Mesenchymal stem cell (in vitro differentiated cells and primary cell): ENCODE data around the gene MACROD2.

Experiments used
- DNase-seq: peaks from one replicate; pipeline ENCODE4 v3.0.0-alpha.2; 2013
- H2AFZ ChIP-seq: one replicate; pipeline ENCODE4 v1.6.1; 2013; ENCODE audit warnings: low read depth, mild to moderate bottlenecking, control low read depth, inconsistent platforms, low read length, moderate library complexity
- H2AK5ac ChIP-seq: 2 replicates; pipeline ENCODE4 v1.6.1; 2013; ENCODE audit warnings: low read length, moderate library complexity, mild to moderate bottlenecking, inconsistent platforms; ENCODE audit not compliant: severe bottlenecking
- H2BK120ac ChIP-seq: one replicate; pipeline ENCODE4 v1.6.1; 2013; ENCODE audit warnings: low read depth, mild to moderate bottlenecking, inconsistent platforms, low read length, moderate library complexity
- H2BK12ac ChIP-seq, 2 experiments: one replicate each; pipeline ENCODE4 v1.6.1; 2013; ENCODE audit warnings: inconsistent platforms in 2 of 2, low read length in 2 of 2, mild to moderate bottlenecking in 2 of 2, moderate library complexity in 2 of 2, control low read depth in 1 of 2
- H2BK15ac ChIP-seq: one replicate; pipeline ENCODE4 v1.6.1; 2013; ENCODE audit warnings: mild to moderate bottlenecking, low read depth, inconsistent platforms; ENCODE audit not compliant: poor library complexity, severe bottlenecking
- H2BK5ac ChIP-seq: 2 replicates; pipeline ENCODE4 v1.6.1; 2013; ENCODE audit warnings: low read depth, mild to moderate bottlenecking, low read length, control low read depth, inconsistent platforms; ENCODE audit not compliant: poor library complexity, severe bottlenecking
- H3K14ac ChIP-seq, 2 experiments: one replicate each; pipeline ENCODE4 v1.6.1; 2013; ENCODE audit warnings: inconsistent platforms in 2 of 2, low read length in 2 of 2, control low read depth in 1 of 2, mild to moderate bottlenecking in 1 of 2, moderate library complexity in 1 of 2
- H3K18ac ChIP-seq, 2 experiments: one replicate each; pipeline ENCODE4 v1.6.1; 2013; ENCODE audit warnings: inconsistent platforms in 2 of 2, low read length in 2 of 2, control low read depth in 1 of 2, low read depth in 1 of 2, mild to moderate bottlenecking in 1 of 2
- H3K23ac ChIP-seq, 2 experiments: one replicate each; pipeline ENCODE4 v1.6.1; 2013; ENCODE audit warnings: inconsistent platforms in 2 of 2, low read length in 2 of 2, mild to moderate bottlenecking in 2 of 2, moderate library complexity in 2 of 2, control low read depth in 1 of 2
- H3K27ac ChIP-seq: 2 replicates; pipeline ENCODE4 v1.5.1; 2013; ENCODE audit warnings: mild to moderate bottlenecking, moderate library complexity, low read length, control low read depth, inconsistent platforms; ENCODE audit not compliant: poor library complexity, severe bottlenecking
- H3K27me3 ChIP-seq, 2 experiments: 2 replicates each; pipeline versions ENCODE4 v1.6.1 to v1.7.0; 2013; ENCODE audit warnings: low read length in 2 of 2, mild to moderate bottlenecking in 2 of 2, moderate library complexity in 2 of 2, control low read depth in 1 of 2, inconsistent platforms in 1 of 2; ENCODE audit not compliant: control insufficient read depth in 1 of 2, insufficient read depth in 1 of 2
- H3K36me3 ChIP-seq, 2 experiments: 2 replicates each; pipeline versions ENCODE4 v1.6.1 to v1.7.0; 2013; ENCODE audit warnings: low read length in 2 of 2, control low read depth in 1 of 2, inconsistent platforms in 1 of 2, low read depth in 1 of 2, mild to moderate bottlenecking in 1 of 2; ENCODE audit not compliant: insufficient read depth in 2 of 2, control insufficient read depth in 1 of 2
- H3K4ac ChIP-seq, 2 experiments: one replicate each; pipeline ENCODE4 v1.6.1; 2013; ENCODE audit warnings: inconsistent platforms in 2 of 2, low read length in 2 of 2, mild to moderate bottlenecking in 2 of 2, moderate library complexity in 2 of 2, control low read depth in 1 of 2, low read depth in 1 of 2
- H3K4me1 ChIP-seq: 2 replicates; pipeline ENCODE4 v1.6.1; 2013; ENCODE audit warnings: low read depth, low read length, control low read depth; ENCODE audit not compliant: control insufficient read depth, insufficient read depth
- H3K4me2 ChIP-seq: 2 replicates; pipeline ENCODE4 v1.6.1; 2013; ENCODE audit warnings: low read length, mild to moderate bottlenecking, inconsistent platforms; ENCODE audit not compliant: poor library complexity, severe bottlenecking
- H3K4me3 ChIP-seq, 2 experiments: 2 replicates each; pipeline versions ENCODE4 v1.5.1 to v1.7.0; 2013; ENCODE audit warnings: low read length in 2 of 2, mild to moderate bottlenecking in 2 of 2, control low read depth in 1 of 2, low read depth in 1 of 2; ENCODE audit not compliant: insufficient read depth in 1 of 2
- H3K79me1 ChIP-seq: replicated peaks from 2 replicates; pipeline ENCODE4 v1.6.1; 2013; ENCODE audit warnings: mild to moderate bottlenecking, control low read depth, low read length, inconsistent platforms; ENCODE audit not compliant: poor library complexity, severe bottlenecking
- H3K9ac ChIP-seq: 2 replicates; pipeline ENCODE4 v1.7.0; 2013; ENCODE audit warnings: mild to moderate bottlenecking, low read length, moderate library complexity
- H3K9me3 ChIP-seq: 2 replicates; pipeline ENCODE4 v1.7.0; 2013; ENCODE audit warnings: mild to moderate bottlenecking, low read length; ENCODE audit not compliant: control insufficient read depth
- H4K8ac ChIP-seq: one replicate; pipeline ENCODE4 v1.6.1; 2013; ENCODE audit warnings: inconsistent platforms, mild to moderate bottlenecking, low read length, moderate library complexity
- H4K91ac ChIP-seq: one replicate; pipeline ENCODE4 v1.6.1; 2013; ENCODE audit warnings: mild to moderate bottlenecking, low read length, inconsistent platforms
- WGBS: methylation state at CpG from one replicate; pipeline ENCODE4 v1.1.7; 2013; ENCODE audit warnings: mixed read lengths; 5-methylcytosine and 5-hydroxymethylcytosine counted together

MACROD2 gene

GRCh38 chr20:16020971-16021370 lies 2025.7 kb downstream of the MACROD2 start:
- WGBS = 44% methylated on average over 2 of the region's 3 CpGs
- Histone ChIP-seq H3K18ac (no peak overlapping the region), H2AFZ (no peak overlapping the region), H4K8ac (no peak overlapping the region), H3K9me3 (no peaks in the 10 kb centered on the region), H3K36me3 (no peaks in the 10 kb centered on the region), H3K4me1 (peaks cover 14% of the 10 kb centered on the region), H3K27ac (peak overlapping the region; percentile 75), H3K4me2 (peak overlapping the region; percentile 31), H3K79me1 (no peaks in the 10 kb centered on the region), H2BK120ac (no peak overlapping the region), H2AK5ac (no peak overlapping the region), H3K4ac (no peak overlapping the region), H2BK12ac (no peak overlapping the region), H3K27me3 (no peaks in the 10 kb centered on the region), H2BK15ac (no peak overlapping the region), H3K23ac (no peak overlapping the region), H2BK5ac (peak overlapping the region; percentile 46), H3K4me3 (no peak overlapping the region), H3K9ac (no peak overlapping the region), H3K14ac (no peak overlapping the region), H4K91ac (no peak overlapping the region)
- no peak for DNase-seq

GRCh38 chr20:16025084-16025483 lies 2029.8 kb downstream of the MACROD2 start:
- Histone ChIP-seq H3K14ac (no peak overlapping the region), H3K9me3 (no peaks in the 10 kb centered on the region), H3K79me1 (no peaks in the 10 kb centered on the region), H2BK5ac (no peak overlapping the region), H3K27me3 (no peaks in the 10 kb centered on the region), H3K36me3 (no peaks in the 10 kb centered on the region), H2BK15ac (no peak overlapping the region), H3K9ac (no peak overlapping the region), H2AK5ac (no peak overlapping the region), H3K23ac (no peak overlapping the region), H3K27ac (no peak overlapping the region), H2AFZ (no peak overlapping the region), H3K4me2 (no peak overlapping the region), H3K4me3 (no peak overlapping the region), H3K4me1 (peaks cover 10% of the 10 kb centered on the region), H2BK12ac (no peak overlapping the region), H2BK120ac (no peak overlapping the region), H4K8ac (no peak overlapping the region), H3K4ac (no peak overlapping the region), H3K18ac (no peak overlapping the region), H4K91ac (no peak overlapping the region)
- DNase-seq = no peak
- 60% methylated on average over 1 of the region's 1 CpG for WGBS

GRCh38 chr20:16027686-16028085 lies 2032.4 kb downstream of the MACROD2 start:
- H3K27me3 ChIP-seq = no peaks in the 10 kb centered on the region
- peaks cover 4% of the 10 kb centered on the region for H3K4me1 ChIP-seq
- no peak overlapping the region for H3K18ac ChIP-seq
- H4K91ac ChIP-seq = no peak overlapping the region
- H2AFZ ChIP-seq = no peak overlapping the region
- no peaks in the 10 kb centered on the region for H3K79me1 ChIP-seq
- H2AK5ac ChIP-seq = no peak overlapping the region
- H3K9me3 ChIP-seq = no peaks in the 10 kb centered on the region
- no peak overlapping the region for H3K27ac ChIP-seq
- no peaks in the 10 kb centered on the region for H3K36me3 ChIP-seq
- no peak overlapping the region for H3K4me3 ChIP-seq
- H3K14ac ChIP-seq = no peak overlapping the region
- H2BK5ac ChIP-seq = no peak overlapping the region
- no peak overlapping the region for H4K8ac ChIP-seq
- no peak for DNase-seq
- no peak overlapping the region for H2BK12ac ChIP-seq
- no peak overlapping the region for H2BK15ac ChIP-seq
- H3K4ac ChIP-seq = no peak overlapping the region
- no peak overlapping the region for H3K4me2 ChIP-seq
- H3K23ac ChIP-seq = no peak overlapping the region
- no peak overlapping the region for H2BK120ac ChIP-seq
- H3K9ac ChIP-seq = no peak overlapping the region

DNA sequence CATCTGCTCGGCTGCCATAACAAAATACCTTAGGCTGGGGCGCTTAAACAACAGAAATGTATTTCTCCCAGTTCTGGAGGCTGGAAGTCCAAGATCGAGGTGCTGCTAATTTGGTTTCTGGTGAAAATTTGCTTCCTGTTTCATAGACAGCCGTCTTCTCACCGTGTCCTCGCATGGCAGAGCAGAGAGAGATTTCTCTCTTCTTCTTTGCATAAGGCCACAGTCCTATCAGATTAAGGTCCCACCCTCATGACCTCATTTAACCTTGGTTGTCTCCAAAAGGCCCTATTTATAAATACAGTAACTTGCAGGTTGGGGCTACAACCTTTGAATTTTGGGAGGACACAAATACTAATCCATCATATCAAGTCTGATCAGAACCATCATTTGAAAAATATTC lies 2033.6 kb downstream of the MACROD2 start:
- H4K8ac ChIP-seq = no peak overlapping the region
- no peak overlapping the region for H2BK12ac ChIP-seq
- no peak overlapping the region for H3K9ac ChIP-seq
- H2AFZ ChIP-seq = no peak overlapping the region
- H2BK5ac ChIP-seq = no peak overlapping the region
- WGBS = 80% methylated on average over 6 of the region's 6 CpGs
- no peak overlapping the region for H3K4me2 ChIP-seq
- no peak overlapping the region for H2BK15ac ChIP-seq
- H3K18ac ChIP-seq = no peak overlapping the region
- H3K14ac ChIP-seq = no peak overlapping the region
- no peaks in the 10 kb centered on the region for H3K79me1 ChIP-seq
- no peak overlapping the region for H2AK5ac ChIP-seq
- no peak overlapping the region for H3K4ac ChIP-seq
- no peak overlapping the region for H3K4me3 ChIP-seq
- H3K23ac ChIP-seq = no peak overlapping the region
- no peaks in the 10 kb centered on the region for H3K27me3 ChIP-seq
- H2BK120ac ChIP-seq = no peak overlapping the region
- no peak overlapping the region for H4K91ac ChIP-seq
- no peaks in the 10 kb centered on the region for H3K36me3 ChIP-seq
- H3K27ac ChIP-seq = no peak overlapping the region
- H3K9me3 ChIP-seq = no peaks in the 10 kb centered on the region
- peaks cover 4% of the 10 kb centered on the region for H3K4me1 ChIP-seq
- DNase-seq = no peak
